GM15510 (cell line): ENCODE measurements around the gene RUNX2.

Experiments used
- POLR2A ChIP-seq: IDR thresholded peaks from 3 replicates; pipeline ENCODE4 v1.6.1; 2011; ENCODE audit warnings: borderline replicate concordance; ENCODE audit not compliant: insufficient read length; ENCODE audit errors: extremely low read depth

The RUNX2 gene

GRCh38 chr6:45327956-45328522 is at the start of gene RUNX2:
Gene RUNX2 (plus strand): TSS chr6:45328330. CDS start chr6:45328727, 397 bp downstream.
- no peak for TF ChIP-seq POLR2A

GRCh38 chr6:45278367-45278766 is 49.8 kb upstream of the RUNX2 start:
- no peak for TF ChIP-seq POLR2A

GRCh38 chr6:45289751-45290514 is 38.2 kb upstream of the RUNX2 start:
- no peak for TF ChIP-seq POLR2A

GRCh38 chr6:45293306-45293705 is 34.8 kb upstream of the RUNX2 start:
- TF ChIP-seq POLR2A, result no peak

GRCh38 chr6:45297320-45297719 is 30.8 kb upstream of the RUNX2 start:
- TF ChIP-seq POLR2A, result no peak

GRCh38 chr6:45299096-45299581 is 29.0 kb upstream of the RUNX2 start:
- no peak for TF ChIP-seq POLR2A

- no peak for TF ChIP-seq POLR2A
Observed at GRCh38 chr6:45300736-45301135, 27.4 kb upstream of the RUNX2 start.

- TF ChIP-seq POLR2A, result no peak
Observed at GRCh38 chr6:45301348-45302142, 26.6 kb upstream of the RUNX2 start.

GRCh38 chr6:45302832-45303231 is 25.3 kb upstream of the RUNX2 start:
- no peak for TF ChIP-seq POLR2A

GRCh38 chr6:45305546-45305945 is 22.6 kb upstream of the RUNX2 start:
- no peak for TF ChIP-seq POLR2A

- no peak for TF ChIP-seq POLR2A
Observed at GRCh38 chr6:45310118-45310788, 17.9 kb upstream of the RUNX2 start.

GRCh38 chr6:45314146-45314545 is 14.0 kb upstream of the RUNX2 start:
- TF ChIP-seq POLR2A, result no peak

GRCh38 chr6:45320349-45320748 is 7.8 kb upstream of the RUNX2 start:
- TF ChIP-seq POLR2A, result no peak

- TF ChIP-seq POLR2A, result no peak
Observed at GRCh38 chr6:45323656-45324224, 4.4 kb upstream of the RUNX2 start.

GRCh38 chr6:45326698-45327417 is 1.3 kb upstream of the RUNX2 start:
- no peak for TF ChIP-seq POLR2A

GRCh38 chr6:45328523-45328922 is 393 bp downstream of the RUNX2 start:
- TF ChIP-seq POLR2A, result no peak
